A673 (cell line): Measurements from ENCODE around the gene FAXDC2.

ENCODE experiments used
- EZH2 ChIP-seq: fragments of 200-600 bp; sonication (generic); IDR thresholded peaks from 2 replicates; pipeline ENCODE4 v1.6.1; 2017; ENCODE audit warnings: borderline replicate concordance, low read depth, mild to moderate bottlenecking, mixed read lengths, antibody characterized with exemption, low read length; ENCODE audit not compliant: poor library complexity, severe bottlenecking
- TF ChIP-seq, protein P1 (sequence below): fragments of 300-800, 200-600 bp; sonication (generic); conservative IDR thresholded peaks from 2 replicates; pipeline ENCODE4 v1.5.1; 2017; ENCODE audit warnings: low read depth, mild to moderate bottlenecking, antibody characterized with exemption, low read length, moderate library complexity, mixed read lengths

DNA sequence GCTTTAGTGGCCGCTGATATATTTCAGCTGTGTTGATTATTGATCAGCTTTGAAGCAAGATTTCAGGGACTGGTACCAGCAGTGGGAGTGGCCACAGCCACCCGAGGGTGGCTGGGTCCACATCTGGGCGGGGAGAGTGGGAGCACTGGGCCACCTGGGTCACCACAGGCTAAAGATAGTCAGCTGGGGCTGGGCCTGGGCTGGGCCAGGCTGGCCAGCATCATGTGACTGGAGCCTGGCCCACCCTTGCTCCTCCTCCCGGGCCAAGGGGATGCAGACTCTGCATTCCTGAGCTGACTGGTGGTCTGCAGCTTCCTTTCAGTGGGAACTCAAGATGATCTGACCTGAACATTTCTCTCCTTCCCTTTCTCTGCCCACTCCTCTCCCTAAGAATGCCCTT lies 68.1 kb downstream of the FAXDC2 start:
- TF ChIP-seq, protein P1, sequence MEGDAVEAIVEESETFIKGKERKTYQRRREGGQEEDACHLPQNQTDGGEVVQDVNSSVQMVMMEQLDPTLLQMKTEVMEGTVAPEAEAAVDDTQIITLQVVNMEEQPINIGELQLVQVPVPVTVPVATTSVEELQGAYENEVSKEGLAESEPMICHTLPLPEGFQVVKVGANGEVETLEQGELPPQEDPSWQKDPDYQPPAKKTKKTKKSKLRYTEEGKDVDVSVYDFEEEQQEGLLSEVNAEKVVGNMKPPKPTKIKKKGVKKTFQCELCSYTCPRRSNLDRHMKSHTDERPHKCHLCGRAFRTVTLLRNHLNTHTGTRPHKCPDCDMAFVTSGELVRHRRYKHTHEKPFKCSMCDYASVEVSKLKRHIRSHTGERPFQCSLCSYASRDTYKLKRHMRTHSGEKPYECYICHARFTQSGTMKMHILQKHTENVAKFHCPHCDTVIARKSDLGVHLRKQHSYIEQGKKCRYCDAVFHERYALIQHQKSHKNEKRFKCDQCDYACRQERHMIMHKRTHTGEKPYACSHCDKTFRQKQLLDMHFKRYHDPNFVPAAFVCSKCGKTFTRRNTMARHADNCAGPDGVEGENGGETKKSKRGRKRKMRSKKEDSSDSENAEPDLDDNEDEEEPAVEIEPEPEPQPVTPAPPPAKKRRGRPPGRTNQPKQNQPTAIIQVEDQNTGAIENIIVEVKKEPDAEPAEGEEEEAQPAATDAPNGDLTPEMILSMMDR: no peak
- TF ChIP-seq EZH2: no peak
